Measurements from ENCODE around the gene PBX4. TPM values are rescaled to one million over a fixed set of nuclear protein-coding genes. Genes with fewer than 3 reads are reported as not detected.

PBX4 gene
- total RNA-seq, 1 donor from 2014 or later: 2.7 TPM

GRCh38 chr19:19571071-19571786 lies 47.3 kb downstream of the PBX4 start:
- no peak for DNase-seq (ENCODE audit: low read depth)
- H3K4me3 ChIP-seq (ENCODE audit: low read depth, low read length): no peak overlapping the region
- no peak for TF ChIP-seq CTCF (conservative IDR thresholded peaks at IDR 0.05; ENCODE audit: low read depth, low read length)

GRCh38 chr19:19570571-19570970 lies 47.9 kb downstream of the PBX4 start:
- no peak for DNase-seq (ENCODE audit: low read depth)
- no peak overlapping the region for H3K4me3 ChIP-seq (ENCODE audit: low read depth, low read length)
- TF ChIP-seq CTCF (conservative IDR thresholded peaks at IDR 0.05; ENCODE audit: low read depth, low read length): no peak

GRCh38 chr19:19568802-19569756 lies 49.4 kb downstream of the PBX4 start:
- H3K4me3 ChIP-seq (ENCODE audit: low read depth, low read length): no peak overlapping the region
- DNase-seq (ENCODE audit: low read depth): no peak
- no peak for TF ChIP-seq CTCF (conservative IDR thresholded peaks at IDR 0.05; ENCODE audit: low read depth, low read length)

GRCh38 chr19:19567391-19567790 lies 51.1 kb downstream of the PBX4 start:
- no peak for DNase-seq (ENCODE audit: low read depth)
- no peak for TF ChIP-seq CTCF (conservative IDR thresholded peaks at IDR 0.05; ENCODE audit: low read depth, low read length)
- no peak overlapping the region for H3K4me3 ChIP-seq (ENCODE audit: low read depth, low read length)

GRCh38 chr19:19566306-19566705 lies 52.2 kb downstream of the PBX4 start:
- TF ChIP-seq CTCF (conservative IDR thresholded peaks at IDR 0.05; ENCODE audit: low read depth, low read length): no peak
- no peak for DNase-seq (ENCODE audit: low read depth)
- no peak overlapping the region for H3K4me3 ChIP-seq (ENCODE audit: low read depth, low read length)

- TF ChIP-seq CTCF (conservative IDR thresholded peaks at IDR 0.05; ENCODE audit: low read depth, low read length): no peak
- H3K4me3 ChIP-seq (ENCODE audit: low read depth, low read length): no peak overlapping the region
- DNase-seq (ENCODE audit: low read depth): no peak
Observed at GRCh38 chr19:19563348-19563848, 55.1 kb downstream of the PBX4 start.
